Renal cortex interstitium (tissue), 11 donors: ENCODE results near the gene L3MBTL3. TPM values are rescaled to one million over a fixed set of nuclear protein-coding genes. Genes with fewer than 3 reads are reported as not detected.

Experiments used
- DNase-seq, 11 donors: peaks; one replicate each; pipeline ENCODE4 v3.0.0-alpha.2; 2013; ENCODE audit warnings: low read depth in 9 of 11, low spot score in 4 of 11; ENCODE audit errors: extremely low read depth in 1 of 11
- polyA plus RNA-seq, 3 donors: library from polyadenylated mRNA; unstranded; fragments of 120-200 nt; gene quantifications; one replicate each; pipeline ENCODE4 v1.2.1, GENCODE V29; 2013; ENCODE audit not compliant: insufficient read length in 3 of 3

Gene L3MBTL3
- polyA plus RNA-seq, 3 donors = 16.4 to 21.6 (median 19.1) TPM

DNA sequence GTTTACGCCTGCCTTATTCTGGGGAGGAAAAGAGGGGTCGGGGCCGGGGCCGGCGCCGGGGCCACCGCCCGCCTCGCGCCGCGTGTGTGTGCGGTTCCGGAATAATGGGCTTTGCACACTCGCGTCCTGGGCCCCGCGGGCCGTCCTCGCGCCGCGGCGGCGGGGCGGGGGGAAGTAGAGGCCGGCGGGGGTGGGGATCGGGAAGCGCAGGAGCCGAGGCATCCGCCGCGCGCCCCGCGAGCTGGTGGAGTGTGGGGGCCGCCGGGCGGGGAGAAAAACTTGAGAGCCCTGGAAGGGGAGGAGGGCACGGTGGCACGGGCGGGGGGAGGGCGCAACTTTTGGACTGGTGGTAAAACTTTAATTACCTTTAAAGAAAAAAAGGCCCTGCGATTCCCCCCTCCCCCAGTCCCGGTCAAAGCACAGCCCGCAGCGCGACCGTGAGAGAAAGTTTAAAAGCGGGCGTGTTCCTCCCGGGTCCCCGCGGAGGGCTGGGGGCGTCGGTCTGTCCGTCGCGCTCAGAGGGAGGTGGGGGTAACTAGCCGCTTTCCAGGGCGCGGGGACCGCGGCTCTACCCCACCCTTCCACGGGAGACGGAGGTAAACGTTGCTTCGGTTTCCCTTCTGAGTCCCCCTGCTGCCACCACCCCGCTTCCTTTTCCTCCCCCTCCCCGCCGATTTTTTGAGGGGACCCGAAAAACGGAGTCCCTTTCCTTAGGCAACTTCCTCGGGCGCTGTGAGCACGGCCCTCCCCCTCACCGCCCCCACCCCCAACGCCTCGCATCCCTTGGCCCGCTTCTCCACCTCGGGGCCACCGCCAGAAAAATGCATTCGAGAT lies 1.9 kb downstream of the L3MBTL3 start:
- DNase-seq = peak in 7 of 11 donors; percentile 7 to 24 (median 17)

DNA sequence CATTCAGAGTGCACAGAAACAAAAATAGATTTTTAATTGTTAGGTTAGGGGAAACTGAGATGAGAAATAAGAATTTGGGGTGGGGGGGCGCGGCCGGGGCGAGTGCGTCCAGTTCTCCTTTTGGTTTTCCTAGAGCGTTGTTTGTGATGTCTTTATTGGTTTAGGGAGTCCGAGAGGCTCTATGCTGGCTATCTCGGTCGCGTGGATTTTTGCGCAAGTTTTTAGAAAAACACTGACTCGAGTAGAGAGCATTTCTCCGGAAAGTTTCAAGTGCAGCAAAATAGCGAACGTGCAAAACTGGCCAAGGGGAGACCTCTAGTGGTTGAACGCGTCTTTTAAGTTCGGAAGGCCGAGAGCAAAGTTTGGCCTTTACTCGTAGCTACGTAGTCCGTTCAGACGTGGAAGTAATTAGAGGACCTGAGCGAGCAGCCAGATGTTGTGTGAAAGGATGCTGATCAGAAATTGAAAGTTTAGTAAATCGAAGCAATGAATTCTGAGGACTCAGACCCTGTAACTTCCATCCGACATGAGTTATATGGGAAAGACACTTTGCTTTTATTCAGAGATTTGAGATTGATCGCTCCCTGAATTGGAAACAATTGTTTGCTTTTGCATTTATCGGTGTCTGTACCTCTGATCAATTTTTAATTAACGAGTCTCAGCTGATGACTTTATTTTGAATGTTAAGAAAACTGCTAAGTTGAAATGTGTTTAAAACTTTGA lies 2.7 kb downstream of the L3MBTL3 start:
- peak; percentile 76 to 92 (median 86) for DNase-seq

GRCh38 chr6:130026859-130027258 lies 8.5 kb downstream of the L3MBTL3 start:
- DNase-seq = no peak

DNA sequence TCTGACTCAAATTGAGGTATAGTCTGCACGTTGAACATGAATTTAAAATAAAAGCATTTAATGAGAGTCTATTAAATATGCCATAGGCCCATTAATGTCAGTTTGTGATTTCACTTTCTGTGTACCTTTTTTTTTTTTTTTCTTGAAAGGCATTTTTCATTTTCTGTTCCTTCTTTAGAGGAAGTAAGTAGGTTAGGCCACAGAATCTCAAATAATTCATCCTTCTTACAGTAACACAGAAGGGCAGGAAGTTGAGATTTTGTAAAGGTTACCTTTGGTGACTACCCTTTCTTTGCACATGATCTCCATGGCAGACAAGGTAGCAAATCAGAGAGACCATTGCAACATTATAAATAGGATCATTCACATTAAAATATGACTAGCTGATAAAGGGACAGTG lies 9.6 kb downstream of the L3MBTL3 start:
- no peak for DNase-seq

DNA sequence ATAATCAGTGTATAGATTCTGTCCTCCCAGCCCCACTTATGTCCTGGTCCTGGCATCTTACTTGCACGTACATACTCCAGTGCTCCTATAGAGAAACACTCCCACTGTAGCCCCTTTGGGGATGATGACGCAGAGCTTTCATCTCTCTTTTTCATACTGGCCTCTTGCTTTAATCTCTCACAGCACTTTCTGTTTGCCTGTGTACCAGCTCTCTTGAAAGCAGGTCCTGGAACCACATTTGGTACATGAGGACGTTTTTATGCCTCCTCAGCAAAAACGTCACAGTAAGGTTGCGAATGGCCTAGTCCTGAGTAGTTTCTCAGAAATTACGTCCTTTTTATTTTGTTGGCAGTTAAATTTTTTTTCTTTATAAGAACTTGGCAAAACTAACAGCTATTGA lies 10.8 kb downstream of the L3MBTL3 start:
- no peak for DNase-seq

DNA sequence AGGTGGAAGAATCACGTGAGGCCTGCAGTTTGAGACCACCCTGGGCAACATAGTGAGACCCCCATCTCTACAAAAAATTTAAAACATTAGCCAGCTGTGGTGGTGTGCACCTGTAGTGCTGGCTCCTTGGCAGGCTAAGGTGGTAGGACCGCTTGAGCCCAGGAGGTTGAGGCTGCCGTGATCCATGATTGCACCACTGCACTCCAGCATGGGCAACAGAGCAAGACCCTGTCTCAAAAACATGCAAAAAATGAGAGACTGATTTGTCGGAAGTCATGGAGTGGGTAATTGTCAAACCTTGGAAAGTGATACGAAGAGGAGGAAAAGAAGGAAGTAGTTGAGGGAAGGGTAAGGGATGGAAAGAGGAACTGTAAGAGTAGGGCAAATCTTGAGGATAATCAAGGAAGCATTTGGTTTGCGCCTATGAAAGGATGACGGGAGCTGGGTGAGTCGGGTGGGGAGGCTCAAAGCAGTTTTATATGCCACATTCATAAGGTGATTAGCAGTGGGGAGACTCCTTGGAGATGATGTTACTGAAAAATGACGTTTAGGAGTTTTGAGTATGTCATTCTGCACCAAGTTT lies 14.5 kb downstream of the L3MBTL3 start:
- no peak for DNase-seq

GRCh38 chr6:130033949-130034348 lies 15.6 kb downstream of the L3MBTL3 start:
- no peak for DNase-seq

DNA sequence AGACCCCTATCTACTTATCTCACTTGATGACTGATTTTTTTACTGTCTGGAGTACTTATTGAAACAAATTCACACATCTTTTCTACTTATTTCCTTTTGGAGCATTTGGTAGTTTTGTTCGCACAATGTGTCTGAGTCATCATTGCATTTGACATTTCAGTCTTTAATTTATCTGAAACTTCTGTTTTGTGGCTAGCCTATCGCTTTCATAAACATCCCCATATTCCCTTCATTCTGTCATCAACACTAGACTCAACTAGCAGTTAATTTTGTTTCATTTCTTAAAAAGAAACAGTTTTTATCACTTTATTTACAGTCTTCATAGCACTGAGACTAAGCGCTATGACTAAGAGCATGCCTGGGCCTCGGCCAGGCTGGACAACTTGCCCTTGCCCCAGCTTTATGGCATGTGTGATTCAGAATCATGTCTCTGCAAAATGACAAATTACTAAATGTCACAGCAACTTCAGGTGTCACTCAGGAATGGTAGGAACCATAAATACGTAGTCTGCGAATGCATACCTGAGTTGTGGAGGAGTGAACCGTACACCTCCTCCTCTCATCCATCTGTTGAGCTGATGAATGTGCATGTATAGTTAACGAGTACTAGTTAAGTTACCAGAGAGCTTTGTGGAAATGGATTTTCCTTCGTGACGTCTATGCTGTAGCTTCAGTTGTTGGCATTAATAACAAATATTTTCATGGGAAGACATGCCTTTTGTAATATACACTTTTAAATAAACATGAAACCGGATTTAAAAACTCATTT lies 16.2 kb downstream of the L3MBTL3 start:
- no peak for DNase-seq

- DNase-seq = peak in 2 of 11 donors; percentile 1 to 3
These were observed 16.8 kb downstream of the L3MBTL3 start for GRCh38 chr6:130035211-130035610.

DNA sequence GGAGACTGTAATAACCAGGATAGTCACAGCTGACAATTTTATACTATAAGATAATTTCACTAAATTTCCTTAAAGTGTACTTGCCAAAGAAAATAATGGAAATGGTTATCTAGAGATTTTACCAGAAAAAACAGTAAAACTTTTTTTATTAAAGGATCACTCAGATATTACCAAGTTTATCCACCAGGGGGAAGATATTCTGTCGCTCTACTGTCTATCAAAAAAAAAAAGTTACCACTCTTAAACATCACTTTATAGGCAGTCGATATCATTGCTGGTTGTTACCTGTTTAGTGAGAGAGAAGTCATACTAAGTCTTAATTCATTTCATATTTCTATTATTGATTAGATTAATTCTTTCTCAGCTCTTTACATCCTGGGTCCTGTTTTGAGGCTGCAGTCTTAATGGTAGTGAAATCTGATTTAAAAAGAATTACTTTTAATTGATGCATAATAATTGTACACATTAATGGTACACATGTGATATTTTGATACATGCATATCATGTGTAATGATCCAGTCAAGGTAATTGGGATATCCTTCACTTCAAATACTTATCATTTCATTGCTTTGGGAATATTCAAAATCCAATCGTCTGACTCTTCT lies 18.9 kb downstream of the L3MBTL3 start:
- DNase-seq = no peak

DNA sequence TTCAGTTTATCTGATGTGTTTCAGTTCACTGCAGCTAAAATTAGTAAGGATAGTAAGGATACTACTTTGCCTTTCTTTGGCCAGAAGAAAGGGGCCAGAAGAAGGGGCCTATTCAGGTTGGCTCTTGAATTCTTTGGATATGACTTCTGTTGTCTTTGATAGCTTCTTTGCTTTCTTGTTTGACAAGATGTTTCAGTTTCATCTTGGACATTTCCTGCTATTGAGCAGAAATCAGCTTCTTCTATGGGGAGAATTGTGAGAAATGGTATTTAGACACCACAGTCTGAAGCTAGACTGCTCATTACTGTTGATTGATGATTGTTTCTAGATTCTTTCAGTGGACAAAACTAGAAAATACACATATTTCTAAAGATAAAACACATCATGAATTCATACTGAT lies 23.2 kb downstream of the L3MBTL3 start:
- no peak for DNase-seq

- DNase-seq = no peak
These were observed 25.0 kb downstream of the L3MBTL3 start for GRCh38 chr6:130043344-130043743.

DNA sequence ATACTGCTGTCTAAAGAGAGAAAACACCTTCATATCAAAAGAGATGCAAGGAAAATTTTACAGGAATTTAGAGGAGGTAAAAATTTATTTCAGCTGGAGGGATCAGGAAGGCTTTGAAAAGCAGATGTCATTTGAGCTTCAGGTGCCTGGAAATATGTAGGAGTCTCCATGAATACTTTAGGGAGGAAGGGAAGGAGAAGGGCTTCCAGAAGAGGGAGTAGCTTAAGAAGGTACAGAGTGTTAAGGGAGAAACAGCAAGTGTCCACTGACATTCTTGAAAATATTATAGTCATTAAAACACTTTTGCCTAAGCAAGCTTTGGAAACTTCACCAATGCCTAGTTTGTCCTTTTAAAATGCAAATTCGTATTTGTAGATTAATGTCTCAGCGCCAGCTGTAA lies 27.2 kb downstream of the L3MBTL3 start:
- DNase-seq = no peak

DNA sequence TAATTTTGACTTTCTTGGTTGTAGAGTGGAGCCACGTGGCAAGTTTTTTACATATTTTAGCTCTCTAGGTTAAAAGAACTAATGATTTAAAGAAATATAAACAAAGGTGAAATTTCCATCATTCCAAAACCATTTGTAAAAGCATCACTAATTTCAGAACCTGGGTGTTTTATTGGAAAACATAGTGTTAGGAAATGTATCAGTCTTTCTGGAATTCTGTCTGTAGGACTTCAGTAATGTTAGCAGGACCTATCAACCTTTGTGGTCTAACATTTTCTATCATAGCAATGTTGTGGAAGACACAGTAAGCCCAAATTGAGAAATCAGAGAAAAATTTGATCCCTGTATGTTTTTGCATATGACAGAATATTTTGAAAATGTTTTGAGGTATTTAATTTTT lies 28.3 kb downstream of the L3MBTL3 start:
- no peak for DNase-seq

GRCh38 chr6:130047088-130047995 lies 29.0 kb downstream of the L3MBTL3 start:
- no peak for DNase-seq

DNA sequence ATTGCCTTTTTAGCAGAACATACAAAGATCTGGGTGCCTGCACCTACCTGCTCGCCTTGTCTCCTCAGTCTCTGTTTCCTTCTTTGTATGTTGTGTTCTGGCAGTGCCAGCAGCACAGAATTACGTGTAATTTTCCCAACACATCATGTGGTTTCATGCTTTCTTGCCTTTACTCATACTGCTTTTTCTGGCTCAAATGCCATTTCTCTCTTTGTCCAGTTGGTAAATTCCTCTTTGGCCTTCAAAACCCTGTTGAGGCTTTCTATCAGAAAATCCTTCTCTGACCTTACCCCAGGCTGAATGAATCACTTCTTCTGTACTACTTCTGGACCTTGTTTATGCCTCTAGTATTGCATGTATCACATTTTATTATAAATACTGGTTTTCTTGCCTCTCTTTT lies 31.8 kb downstream of the L3MBTL3 start:
- no peak for DNase-seq

DNA sequence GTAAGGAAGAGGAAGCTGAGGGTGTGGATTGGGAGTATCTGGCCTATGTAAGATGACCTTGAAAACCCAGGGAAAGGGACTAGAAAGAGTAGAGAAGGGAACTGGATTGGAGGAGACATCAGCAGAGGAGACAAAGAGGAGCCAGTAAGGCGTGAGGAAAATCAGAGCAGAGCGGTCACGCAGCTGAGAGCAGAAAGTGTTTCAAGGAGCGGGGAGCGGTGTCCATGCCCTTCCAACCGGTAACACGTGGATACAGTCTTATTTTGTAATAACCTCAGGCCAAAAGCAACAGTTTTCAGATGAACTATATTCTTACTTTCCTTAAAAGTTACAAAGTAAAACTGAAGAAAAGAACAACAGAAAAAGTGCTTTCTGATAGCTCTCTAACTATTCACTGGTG lies 36.3 kb downstream of the L3MBTL3 start:
- no peak for DNase-seq

DNA sequence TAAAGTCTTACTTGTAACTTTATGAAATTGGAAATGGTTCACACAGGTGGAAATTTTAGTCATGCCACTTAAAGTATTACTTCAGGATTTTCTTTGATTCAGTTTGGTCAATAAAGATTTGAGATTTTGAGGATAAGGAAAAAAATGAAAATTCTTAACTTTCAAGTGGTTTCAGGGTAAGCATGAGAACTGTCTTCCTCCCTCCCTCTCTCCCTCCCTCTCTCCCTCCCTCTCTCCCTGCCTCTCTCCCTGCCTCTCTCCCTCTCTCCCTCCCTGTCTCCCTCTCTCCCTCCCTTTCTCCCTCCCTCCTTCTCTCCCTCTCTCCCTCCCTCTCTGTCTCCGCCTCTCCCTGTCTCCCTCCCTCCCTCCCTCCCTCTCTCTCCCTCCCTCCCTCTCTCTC lies 36.9 kb downstream of the L3MBTL3 start:
- no peak for DNase-seq
